T-helper 9 cell (primary cell): Measurements from ENCODE around the gene MALSU1.
"Not testable (repeated sequence)": the region's sequence is repeated elsewhere in the genome, so short reads cannot be mapped to it uniquely, and the experiment has no call there.

Experiments
- DNase-seq: peaks from one replicate; pipeline ENCODE4 v3.0.0-alpha.2; 2020

The MALSU1 gene

DNA sequence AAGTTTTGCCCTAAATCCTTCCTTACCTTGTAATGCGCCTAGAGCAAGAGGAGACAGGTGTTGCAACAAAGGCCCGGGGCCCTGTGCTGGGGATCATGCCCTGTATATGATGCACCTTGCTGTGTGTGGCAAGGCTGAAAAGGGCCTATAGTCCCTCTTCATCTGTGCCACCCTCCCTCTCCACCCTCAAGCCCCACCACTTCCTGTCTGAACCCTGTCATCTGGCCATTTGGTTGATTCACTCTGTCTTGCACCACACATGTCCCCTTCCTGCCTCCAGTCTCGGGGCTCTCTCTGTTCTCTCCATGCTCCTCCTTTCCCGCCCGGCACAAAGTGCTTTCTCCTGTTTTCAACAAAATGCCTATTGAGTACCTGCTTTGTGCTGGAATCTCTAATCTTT is 11.5 kb upstream of the MALSU1 start:
- DNase-seq: no peak

DNA sequence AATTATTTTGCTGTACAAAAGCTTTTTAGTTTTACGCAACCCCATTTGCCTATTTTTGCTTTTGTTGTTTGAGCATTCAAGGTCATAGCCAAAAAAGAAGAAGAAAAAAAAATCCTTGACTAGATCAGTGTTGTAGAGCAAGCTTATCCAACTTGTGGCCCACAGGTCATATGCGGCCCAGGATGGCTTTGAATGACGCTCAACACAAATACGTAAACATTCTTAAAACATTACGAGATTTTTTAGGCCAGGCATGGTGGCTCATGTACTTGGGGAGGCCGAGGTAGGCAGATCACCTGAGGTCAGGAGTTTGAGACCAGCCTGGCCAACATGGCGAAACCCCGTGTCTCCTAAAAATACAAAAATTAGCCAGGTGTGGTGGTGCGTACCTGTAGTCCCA is 8.1 kb upstream of the MALSU1 start:
- no peak for DNase-seq

- no peak for DNase-seq
Observed at GRCh38 chr7:23291957-23292560, 7.1 kb upstream of the MALSU1 start.

DNA sequence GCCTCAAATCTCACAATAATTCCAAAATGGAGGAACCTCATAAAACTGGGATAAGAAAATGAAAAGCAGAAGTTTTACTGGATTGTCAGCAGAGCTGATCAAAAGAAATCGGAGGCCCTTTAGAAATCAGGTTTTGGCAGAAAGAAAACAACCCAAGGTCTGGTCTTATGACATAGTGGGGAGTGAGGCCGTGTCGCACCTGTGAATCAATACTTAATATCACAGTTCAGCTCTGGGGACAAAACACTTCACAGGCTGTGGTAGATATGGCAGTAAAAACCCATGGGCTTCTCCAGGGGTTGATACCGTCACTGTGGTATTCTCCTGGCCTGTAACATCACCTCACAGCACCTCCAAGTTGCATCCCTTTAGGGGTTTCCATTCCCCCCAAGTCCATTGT is 6.5 kb upstream of the MALSU1 start:
- no peak for DNase-seq

DNA sequence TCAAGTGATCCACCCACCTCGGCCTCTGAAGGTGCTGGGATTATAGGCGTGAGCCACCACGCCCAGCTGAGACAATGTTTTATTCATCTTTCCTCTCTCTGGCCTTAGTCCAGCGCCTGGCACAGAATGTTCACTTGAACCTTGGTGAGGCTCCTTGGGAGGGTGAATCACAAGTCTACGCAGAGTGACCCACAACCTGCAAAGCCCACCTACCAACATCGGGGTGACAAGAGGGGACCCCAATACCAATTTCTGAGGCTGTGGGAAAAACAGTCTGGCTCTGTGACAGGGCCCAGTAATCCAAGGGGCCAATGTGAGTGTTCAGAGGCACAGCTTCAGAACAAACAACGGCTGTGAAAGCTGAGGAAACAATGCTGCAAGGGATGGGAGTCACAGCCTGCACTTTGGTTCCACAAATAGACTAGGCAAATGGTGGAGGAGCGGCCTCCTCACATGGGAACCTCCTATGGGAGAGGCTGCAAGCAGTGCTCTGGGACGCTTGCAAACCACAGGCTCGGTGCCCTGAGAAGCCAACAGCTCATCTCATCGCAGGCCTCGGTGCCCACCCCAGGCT is 5.6 kb upstream of the MALSU1 start:
- DNase-seq: no peak

- no peak for DNase-seq
Observed at GRCh38 chr7:23294549-23295400, 4.4 kb upstream of the MALSU1 start.

GRCh38 chr7:23295401-23295697 is 3.8 kb upstream of the MALSU1 start:
- DNase-seq: no peak

- DNase-seq: no peak
Observed at GRCh38 chr7:23298141-23298881, 828 bp upstream of the MALSU1 start.

DNA sequence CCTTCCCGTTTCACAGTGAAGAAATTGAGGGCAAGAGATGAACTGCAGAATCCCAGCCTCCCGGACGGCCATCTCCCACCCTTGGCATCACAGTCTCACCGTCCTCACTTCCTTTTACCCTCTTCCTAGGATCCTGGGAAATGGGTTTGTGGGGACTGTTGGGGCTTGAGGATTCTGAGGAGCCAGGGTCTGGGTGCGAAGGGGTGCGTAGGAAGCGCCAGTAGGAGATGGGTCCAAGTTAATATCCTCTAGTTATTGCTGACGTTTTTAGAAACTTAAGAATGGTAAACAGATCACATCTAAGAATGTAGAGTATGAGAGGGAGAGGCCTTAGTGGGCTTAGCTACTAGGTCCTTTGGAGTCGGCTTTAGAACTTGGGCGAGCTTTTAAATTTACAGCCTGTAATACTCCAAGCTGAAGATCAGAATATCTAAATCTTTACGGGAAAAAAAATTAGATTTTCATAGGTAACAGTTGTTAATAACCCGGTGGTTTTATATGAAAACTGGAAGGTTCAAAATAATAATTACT is 696 bp downstream of the MALSU1 start:
- no peak for DNase-seq

GRCh38 chr7:23306936-23307521 is 7.9 kb downstream of the MALSU1 start:
- DNase-seq: no peak

DNA sequence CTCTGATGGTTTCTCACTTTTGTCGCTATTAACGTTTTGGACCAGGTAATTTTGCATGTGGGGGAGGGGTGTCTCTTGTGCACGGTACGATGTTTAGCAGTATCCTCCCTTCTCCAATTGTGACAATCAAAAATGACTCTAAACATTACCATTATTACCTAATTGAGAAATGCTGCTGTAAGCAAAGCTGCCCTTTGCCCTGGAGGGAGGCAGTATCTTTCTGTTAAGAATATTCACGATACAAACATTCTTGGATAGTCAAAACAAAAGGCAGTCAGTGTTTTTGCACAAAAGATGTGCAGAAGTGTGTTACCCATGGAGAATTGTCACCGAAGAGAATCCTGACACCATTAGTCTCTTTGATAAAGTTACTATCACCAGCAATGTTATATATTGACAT is 9.6 kb downstream of the MALSU1 start:
- DNase-seq: no peak

GRCh38 chr7:23312141-23312540 is 13.0 kb downstream of the MALSU1 start:
- not testable (repeated sequence) for DNase-seq

GRCh38 chr7:23315366-23315765 is 16.2 kb downstream of the MALSU1 start:
- no peak for DNase-seq

GRCh38 chr7:23331132-23331531 is 32.0 kb downstream of the MALSU1 start:
- DNase-seq: no peak

GRCh38 chr7:23332193-23332592 is 33.1 kb downstream of the MALSU1 start:
- no peak for DNase-seq

DNA sequence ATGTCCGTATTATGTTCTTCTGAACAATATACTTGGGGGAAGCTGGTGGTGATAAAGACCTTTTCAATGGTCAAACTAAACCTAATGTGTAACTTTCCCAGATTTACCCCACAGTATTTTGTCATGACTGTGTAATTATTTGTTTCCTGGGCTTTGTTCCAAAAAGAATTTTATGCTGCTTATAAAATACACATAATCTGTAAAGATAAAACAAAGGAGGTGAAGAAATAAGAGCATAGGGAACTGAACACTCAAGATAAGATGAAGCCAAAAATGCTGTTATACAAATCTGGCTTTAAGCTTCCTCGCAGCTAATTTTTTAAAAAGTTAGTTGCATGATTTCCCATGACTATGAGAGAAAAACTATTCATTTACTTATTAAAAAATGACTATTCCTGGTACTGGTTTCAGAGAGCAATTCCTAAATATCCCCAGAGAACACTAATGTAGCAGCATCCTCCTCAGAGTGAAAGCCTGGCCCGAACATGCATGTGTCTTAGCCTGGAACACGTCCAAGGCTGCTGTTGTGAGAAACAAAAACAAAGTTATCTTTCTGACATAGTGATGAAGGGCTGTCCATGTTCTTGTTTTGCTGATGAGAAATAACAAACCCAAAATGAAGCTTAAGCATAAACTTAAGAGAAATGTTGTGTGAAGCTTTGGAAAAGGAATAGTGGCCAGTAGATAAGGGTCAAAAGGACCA is 33.9 kb downstream of the MALSU1 start:
- no peak for DNase-seq

- no peak for DNase-seq
Observed at GRCh38 chr7:23333671-23334246, 34.6 kb downstream of the MALSU1 start.

- DNase-seq: no peak
Observed at GRCh38 chr7:23334482-23335056, 35.4 kb downstream of the MALSU1 start.

DNA sequence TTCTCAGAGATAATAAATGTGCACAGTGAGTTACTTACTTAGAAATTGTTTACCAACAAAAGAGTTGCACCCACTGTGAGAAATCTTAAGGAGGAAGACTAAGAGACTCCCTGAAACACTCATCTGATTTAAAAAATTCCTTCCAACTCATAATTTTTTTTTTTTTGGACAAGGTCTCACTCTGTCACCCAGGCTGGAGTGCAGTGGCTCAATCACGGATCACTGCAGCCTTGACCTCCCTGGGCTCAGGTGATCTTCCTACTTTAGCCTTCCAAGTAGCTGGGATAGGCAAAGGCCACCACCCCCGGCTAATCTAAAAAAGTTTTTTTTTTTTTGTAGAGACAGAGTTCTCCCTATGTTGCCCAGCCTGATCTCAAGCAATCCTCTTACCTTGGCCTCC is 36.0 kb downstream of the MALSU1 start:
- no peak for DNase-seq

- no peak for DNase-seq
Observed at GRCh38 chr7:23335621-23336020, 36.5 kb downstream of the MALSU1 start.

- no peak for DNase-seq
Observed at GRCh38 chr7:23336086-23336485, 36.9 kb downstream of the MALSU1 start.
